Ovary (tissue), 9 donors: ENCODE measurements around the gene CEBPZOS. TPM values are rescaled to one million over a fixed set of nuclear protein-coding genes. Genes with fewer than 3 reads are reported as not detected.
"Not testable (repeated sequence)": the region's sequence is repeated elsewhere in the genome, so short reads cannot be mapped to it uniquely, and the experiment has no call there.

ENCODE experiments used
- DNase-seq, 5 donors: peaks; one replicate each; pipeline ENCODE4 v3.0.0-alpha.2; 2019 to 2020
- H3K27ac ChIP-seq, 2 donors: fragments of 200-600 bp; one replicate each; pipeline versions ENCODE4 v1.5.1 to v1.8.0; 2019 to 2022
- H3K27me3 ChIP-seq: fragments of 200-600 bp; one replicate; pipeline ENCODE4 v1.8.0; 2022
- H3K36me3 ChIP-seq: fragments of 200-600 bp; sonication (generic); one replicate; pipeline ENCODE4 v1.5.1; 2019
- H3K4me1 ChIP-seq: one replicate; pipeline ENCODE4 v1.8.1; 2013; ENCODE audit warnings: mild to moderate bottlenecking, moderate library complexity; ENCODE audit not compliant: insufficient read depth
- H3K4me3 ChIP-seq: fragments of 200-600 bp; sonication (generic); one replicate; pipeline ENCODE4 v1.5.1; 2017
- H3K9me3 ChIP-seq, 2 donors: fragments of 200-600 bp in 1 of 2; sonication (generic) in 1 of 2; one replicate each; pipeline versions ENCODE4 v1.5.1 to v1.8.1; 2013 to 2019; ENCODE audit warnings: mild to moderate bottlenecking in 1 of 2, moderate library complexity in 1 of 2
- CTCF ChIP-seq, 3 donors: fragments of 450-650 bp in 2 of 3; fragments of 200-600 bp in 1 of 3; IDR thresholded peaks; one replicate each; pipeline versions ENCODE4 v1.5.1 to v1.8.0; 2016 to 2022; ENCODE audit warnings: antibody characterized with exemption in 3 of 3, mild to moderate bottlenecking in 1 of 3
- EP300 ChIP-seq: sonication (generic); formaldehyde crosslinking; IDR thresholded peaks from one replicate; pipeline ENCODE4 v1.6.1; 2017; ENCODE audit warnings: antibody characterized with exemption
- POLR2A ChIP-seq: fragments of 450-650 bp; IDR thresholded peaks from one replicate; pipeline ENCODE4 v1.6.1; 2017; ENCODE audit warnings: antibody characterized with exemption, mild to moderate bottlenecking, moderate library complexity
- WGBS, 3 donors: extraction: QIAGEN DNeasy Blood & Tissue Kit in 1 of 3; methylation state at CpG; one replicate each; pipeline versions ENCODE4 v1.1.5 to v1.1.7; 2013 to 2017; 5-methylcytosine and 5-hydroxymethylcytosine counted together
- intact Hi-C, 4 donors: fragments of 100-400 bp; cut with DNase I; formaldehyde crosslinking; loops; one replicate each; pipeline versions ENCODE4 v1.11.0 to v1.15.1; 2022 to 2023
- polyA plus RNA-seq, 2 donors: library from polyadenylated mRNA; stranded (reverse); fragments of 200-250 nt in 1 of 2; fragments of 350-450 nt in 1 of 2; fragmentation: Illumina TruSeq in 1 of 2; extraction: RNeasy Lipid Tissue Mini Kit (QIAGEN cat#74804) in 1 of 2; gene quantifications; one replicate each; pipeline ENCODE4 v1.2.3, GENCODE V29; 2013 to 2014
- total RNA-seq, 7 donors: library from RNA; depleted of rRNA in 2 of 7; stranded (reverse); fragments of >200 nt in 2 of 7; fragmentation: NEBNext Ultra II Directional in 3 of 7; extraction: Animal tissue kit (Norgen Biotek cat#: 25700) in 3 of 7; gene quantifications; one replicate each; pipeline versions ENCODE4 v1.1.0 to v1.2.4, GENCODE V29; 2016 to 2023
- donor health status: DM: no; HTN: no; CAD: no; lungs with moderate emphysema.
- donor health status: DM: no; HTN: no; CAD: no.
- donor health status: Bipolar disorder and iron deficiency.
- donor health status: DM: yes; HTN: yes; CAD: no.
- donor health status: DM: no; HTN: no; CAD: no.
- donor health status: DM: yes; HTN: yes; CAD: no.

The CEBPZOS gene
- total and polyA plus RNA-seq, 9 donors, result 22.6 to 47.4 (median 41.4) TPM

GRCh38 chr2:37205689-37206341 lies 9.5 kb downstream of the CEBPZOS start:
- WGBS, 3 donors, result 88 to 95% (median 93%) methylated on average over 5 of the region's 5 CpGs
- no peaks in the 10 kb centered on the region for H3K36me3 ChIP-seq

GRCh38 chr2:37206760-37207159 lies 10.5 kb downstream of the CEBPZOS start:
- 95 to 98% (median 96%) methylated on average over 2 of the region's 2 CpGs for WGBS, 3 donors
- H3K27ac ChIP-seq, H3K36me3 ChIP-seq, H3K4me3 ChIP-seq, intact Hi-C loops, DNase-seq, H3K4me1 ChIP-seq, H3K27me3 ChIP-seq: not testable (repeated sequence)
- H3K9me3 ChIP-seq, result peaks cover 3 to 12% of the 10 kb centered on the region in 2 donors

More at GRCh38 chr2:37205689-37206341, 9.5 kb downstream of the CEBPZOS start:
- no peaks in the 10 kb centered on the region for H3K4me1 ChIP-seq
- no peak for TF ChIP-seq CTCF (IDR thresholded peaks at IDR 0.05)
- TF ChIP-seq EP300, result no peak
- TF ChIP-seq POLR2A, result no peak
- no peak overlapping the region for H3K4me3 ChIP-seq
- H3K27ac ChIP-seq, result no peak overlapping the region
- no peaks in the 10 kb centered on the region for H3K27me3 ChIP-seq
- intact Hi-C loops, result no loop called here
- DNase-seq, result no peak
- H3K9me3 ChIP-seq, result peaks cover 3 to 12% of the 10 kb centered on the region in 2 donors

GRCh38 chr2:37211212-37211611 lies 14.9 kb downstream of the CEBPZOS start:
- TF ChIP-seq POLR2A (no peak), EP300 (no peak), CTCF (IDR thresholded peaks at IDR 0.05) (no peak)
- Histone ChIP-seq H3K36me3 (no peaks in the 10 kb centered on the region), H3K27ac (no peak overlapping the region), H3K4me1 (no peaks in the 10 kb centered on the region), H3K27me3 (no peaks in the 10 kb centered on the region), H3K4me3 (no peak overlapping the region), H3K9me3 (peaks cover 3 to 8% of the 10 kb centered on the region in 2 donors)
- DNase-seq, result no peak
- intact Hi-C loops, result no loop called here

- no peaks in the 10 kb centered on the region for H3K4me1 ChIP-seq
- intact Hi-C loops, result no loop called here
- no peaks in the 10 kb centered on the region for H3K36me3 ChIP-seq
- 76 to 84% (median 77%) methylated on average over 3 of the region's 3 CpGs for WGBS, 3 donors
- H3K4me3 ChIP-seq, result no peak overlapping the region
- no peak overlapping the region for H3K27ac ChIP-seq
- peaks cover 3 to 5% of the 10 kb centered on the region in 2 donors for H3K9me3 ChIP-seq
- no peak for DNase-seq
- H3K27me3 ChIP-seq, result no peaks in the 10 kb centered on the region
- no peak for TF ChIP-seq CTCF (IDR thresholded peaks at IDR 0.05)
- TF ChIP-seq POLR2A, result no peak
- TF ChIP-seq EP300, result no peak
Measured at GRCh38 chr2:37211939-37212338, 15.6 kb downstream of the CEBPZOS start.

GRCh38 chr2:37215250-37215649 lies 19.0 kb downstream of the CEBPZOS start:
- H3K4me1 ChIP-seq, result no peaks in the 10 kb centered on the region
- intact Hi-C loops, result no loop called here
- TF ChIP-seq CTCF (IDR thresholded peaks at IDR 0.05) (no peak), POLR2A (no peak), EP300 (no peak)
- WGBS, 3 donors, result 84 to 88% (median 88%) methylated on average over 1 of the region's 1 CpG
- no peak overlapping the region for H3K4me3 ChIP-seq
- no peak for DNase-seq
- H3K27me3 ChIP-seq, result no peaks in the 10 kb centered on the region
- H3K27ac ChIP-seq, result no peak overlapping the region
- H3K9me3 ChIP-seq, result no peaks in the 10 kb centered on the region
- no peaks in the 10 kb centered on the region for H3K36me3 ChIP-seq
